ENCODE data around the gene NUCKS1. TPM values are rescaled to one million over a fixed set of nuclear protein-coding genes. Genes with fewer than 3 reads are reported as not detected.

The NUCKS1 gene
- total and polyA plus RNA-seq, 2 of the 8 experiments (the other 6 are each of a cell fraction or from before 2014, with no cell fraction given): 126 to 461 TPM

DNA sequence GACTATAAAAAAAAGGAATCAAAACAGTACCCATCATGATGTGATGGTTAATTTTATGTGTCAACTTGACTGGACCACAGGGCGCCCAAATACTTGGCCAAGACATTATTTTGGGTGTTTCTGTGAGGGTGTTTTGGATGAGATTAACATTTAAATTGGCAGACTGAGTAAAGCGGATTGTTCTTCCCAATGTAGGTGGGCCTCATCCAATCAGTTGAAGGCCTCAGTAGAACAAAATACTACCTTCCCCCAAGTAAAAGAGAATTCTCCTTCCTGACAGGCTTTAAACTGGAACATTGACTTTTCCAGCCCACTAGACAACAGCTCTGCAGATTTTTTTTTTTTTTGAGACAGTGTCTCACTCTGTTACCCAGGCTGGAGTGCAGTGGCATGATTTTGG, 14.6 kb upstream of the NUCKS1 start:
- H3K79me1 ChIP-seq (ENCODE audit: low read depth, low read length): no peaks in the 10 kb centered on the region
- no peaks in the 10 kb centered on the region for H3K23me2 ChIP-seq (ENCODE audit: low read depth, low read length)
- no peak overlapping the region for H2AFZ ChIP-seq (ENCODE audit: low read length)
- H3K27me3 ChIP-seq (replicated peaks in 1 of 4; ENCODE audit: control insufficient read depth in 3 of 4, extremely low read depth in 1 of 4, insufficient read depth in 3 of 4, low read length in 3 of 4): no peaks in the 10 kb centered on the region
- no peaks in the 10 kb centered on the region for H3K36me3 ChIP-seq (ENCODE audit: control insufficient read depth in 2 of 4, insufficient read depth in 4 of 4, low read length in 3 of 4)
- H4K5ac ChIP-seq (ENCODE audit: insufficient read length, low read depth, low read length): no peak overlapping the region
- H2AK5ac ChIP-seq (ENCODE audit: low read depth, low read length): no peak overlapping the region
- no peaks in the 10 kb centered on the region for H3K9me3 ChIP-seq (ENCODE audit: insufficient read depth in 2 of 2, low read depth in 1 of 2, low read length in 1 of 2)
- H3K79me2 ChIP-seq (ENCODE audit: control insufficient read depth in 1 of 2, insufficient read depth in 2 of 2, low read length in 2 of 2): no peaks in the 10 kb centered on the region
- H3K18ac ChIP-seq (ENCODE audit: extremely low read depth, low read length): no peak overlapping the region
- H4K91ac ChIP-seq (replicated peaks; ENCODE audit: insufficient read length, low read length): no peak overlapping the region
- no peak overlapping the region for H2BK15ac ChIP-seq (ENCODE audit: low read length)
- no peaks in the 10 kb centered on the region for H4K20me1 ChIP-seq (replicated peaks in 1 of 2; ENCODE audit: control insufficient read depth in 1 of 2, insufficient read depth in 2 of 2, low read length in 2 of 2)
- no peak overlapping the region for H2BK5ac ChIP-seq (ENCODE audit: low read depth, low read length)
- H3K4me1 ChIP-seq (replicated peaks in 1 of 4; ENCODE audit: control insufficient read depth in 3 of 4, insufficient read depth in 4 of 4, low read length in 3 of 4): no peaks in the 10 kb centered on the region
- H3K4me2 ChIP-seq (ENCODE audit: insufficient read depth in 1 of 2, low read depth in 2 of 2, low read length in 2 of 2): no peak overlapping the region
- no peak overlapping the region for H2BK12ac ChIP-seq (ENCODE audit: low read depth, low read length)
- DNase-seq (ENCODE audit: low read depth in 1 of 2, low spot score in 2 of 2) (no peak), FAIRE-seq (no peak)
- WGBS, 2 experiments (ENCODE audit: extremely low coverage in 1 of 2, insufficient coverage in 1 of 2, insufficient read length in 1 of 2, insufficient replicate concordance in 2 of 2, low coverage in 1 of 2, low lambda C conversion rate in 2 of 2, missing lambda C conversion rate in 1 of 2): 87% methylated on average over 2 of the region's 2 CpGs; no CpG with 5 or more reads in 1 of the 2 experiments
- H2BK20ac ChIP-seq (ENCODE audit: low read length): no peak overlapping the region
- H3K4ac ChIP-seq (replicated peaks; ENCODE audit: insufficient read length, low read depth, low read length): no peak overlapping the region
- H2BK120ac ChIP-seq (replicated peaks; ENCODE audit: low read depth, low read length): no peak overlapping the region
- no peak overlapping the region for H3K23ac ChIP-seq (ENCODE audit: insufficient read length)
- no peak overlapping the region for H3K14ac ChIP-seq (ENCODE audit: insufficient read length)
- POLR2A ChIA-PET (ENCODE audit: partially characterized antibody): no interaction called here
- H3K56ac ChIP-seq (replicated peaks; ENCODE audit: insufficient read length, low read depth, low read length): no peak overlapping the region
- no peak overlapping the region for H3K27ac ChIP-seq (ENCODE audit: low read depth, low read length)
- H3K4me3 ChIP-seq (ENCODE audit: extremely low read depth in 1 of 4, insufficient read depth in 2 of 4, low read depth in 3 of 4, low read length in 4 of 4): no peak overlapping the region
- H3K9ac ChIP-seq (replicated peaks in 1 of 4; ENCODE audit: extremely low read depth in 1 of 4, low read depth in 3 of 4, low read length in 3 of 4): no peak overlapping the region
- CTCF ChIA-PET (ENCODE audit: partially characterized antibody): interaction anchor here (1.2 to 1.9 kb wide), 2 partner anchors 10 to 28 kb away, joined by 4 to 5 read pairs; no protein-coding TSS in a partner anchor
- H4K8ac ChIP-seq (ENCODE audit: extremely low read depth, insufficient read depth, low read length): no peak overlapping the region
- TF ChIP-seq RXRA (IDR thresholded peaks at IDR 0.05; ENCODE audit: insufficient read depth, low read depth, low read length): no peak
- TF ChIP-seq BACH1 (IDR thresholded peaks at IDR 0.05; ENCODE audit: low read length): no peak
- TF ChIP-seq POLR2A (IDR thresholded peaks at IDR 0.05; ENCODE audit: control extremely low read depth in 1 of 2, low read depth in 2 of 2, low read length in 2 of 2): no peak
- no peak for TF ChIP-seq NRF1 (IDR thresholded peaks at IDR 0.05; ENCODE audit: low read depth, low read length)
- TF ChIP-seq TAF1 (IDR thresholded peaks at IDR 0.05; ENCODE audit: low read depth, low read length): no peak
- no peak for TF ChIP-seq CHD2 (IDR thresholded peaks at IDR 0.05; ENCODE audit: low read length)
- TF ChIP-seq, protein P1, sequence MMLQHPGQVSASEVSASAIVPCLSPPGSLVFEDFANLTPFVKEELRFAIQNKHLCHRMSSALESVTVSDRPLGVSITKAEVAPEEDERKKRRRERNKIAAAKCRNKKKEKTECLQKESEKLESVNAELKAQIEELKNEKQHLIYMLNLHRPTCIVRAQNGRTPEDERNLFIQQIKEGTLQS (IDR thresholded peaks at IDR 0.05; ENCODE audit: insufficient read depth, low read depth, low read length): no peak
- no peak for TF ChIP-seq SUZ12 (IDR thresholded peaks at IDR 0.05; ENCODE audit: low read length)
- no peak for TF ChIP-seq KDM4A (IDR thresholded peaks at IDR 0.05; ENCODE audit: low read depth, low read length, severe bottlenecking)
- no peak for TF ChIP-seq RNF2 (IDR thresholded peaks at IDR 0.05; ENCODE audit: borderline replicate concordance, low read depth, low read length, missing control alignments, poor library complexity, severe bottlenecking)
- no peak for TF ChIP-seq GABPA (IDR thresholded peaks at IDR 0.05; ENCODE audit: borderline replicate concordance, insufficient read depth, low read length)
- no peak for TF ChIP-seq EGR1 (IDR thresholded peaks at IDR 0.05; ENCODE audit: borderline replicate concordance, low read depth, low read length)
- no peak for TF ChIP-seq POU5F1 (IDR thresholded peaks at IDR 0.05; ENCODE audit: low read depth, low read length)

All from H1 (cell line).